Naive thymus-derived CD8-positive, alpha-beta T cell (primary cell): Measurements from ENCODE around the gene RAB18. TPM values are rescaled to one million over a fixed set of nuclear protein-coding genes. Genes with fewer than 3 reads are reported as not detected.
"Not testable (repeated sequence)": the region's sequence is repeated elsewhere in the genome, so short reads cannot be mapped to it uniquely, and the experiment has no call there.

Experiments used
- ATAC-seq, 2 donors: fragments of 150-1000 bp; cut with Tn5 transposase in 1 of 2; sonication (Bioruptor Pico), chemical (Tn5 transposase) in 1 of 2; 1 replicate in 1 of 2; 2 replicates in 1 of 2; pipeline ENCODE4 v1.10.0; 2021; ENCODE audit warnings: mild to moderate bottlenecking in 2 of 2, moderate library complexity in 2 of 2
- POLR2A ChIA-PET: fragments of 350-600 bp; sonication (Branson Sonifier 250); formaldehyde crosslinking; loops from one replicate; lab custom pipeline; 2021; ENCODE audit warnings: antibody characterized with exemption; lab: Charles Lee
- DNase-seq, 10 donors: peaks; one replicate each; pipeline versions ENCODE4 v3.0.0 to v3.0.0-alpha.2; 2020 to 2022
- H3K27ac Mint-ChIP-seq, 10 donors: one replicate each; pipeline ENCODE4 v1.8.0; 2020 to 2022; ENCODE audit warnings: mild to moderate bottlenecking in 10 of 10, mixed read lengths in 10 of 10, moderate library complexity in 4 of 10, inconsistent platforms in 1 of 10
- H3K27me3 Mint-ChIP-seq, 5 donors: one replicate each; pipeline ENCODE4 v1.8.0; 2021 to 2022; ENCODE audit warnings: mixed read lengths in 5 of 5
- H3K36me3 Mint-ChIP-seq, 3 donors: one replicate each; pipeline ENCODE4 v1.8.0; 2020 to 2022; ENCODE audit warnings: mixed read lengths in 3 of 3, mild to moderate bottlenecking in 2 of 3, inconsistent platforms in 1 of 3
- H3K4me1 Mint-ChIP-seq, 4 donors: one replicate each; pipeline ENCODE4 v1.8.0; 2021 to 2022; ENCODE audit warnings: mixed read lengths in 4 of 4
- H3K4me3 Mint-ChIP-seq, 10 donors: one replicate each; pipeline ENCODE4 v1.8.0; 2020 to 2022; ENCODE audit warnings: mild to moderate bottlenecking in 10 of 10, mixed read lengths in 10 of 10, moderate library complexity in 6 of 10, inconsistent platforms in 1 of 10
- H3K9me3 Mint-ChIP-seq, 9 donors: one replicate each; pipeline ENCODE4 v1.8.0; 2020 to 2022; ENCODE audit warnings: mixed read lengths in 9 of 9, mild to moderate bottlenecking in 3 of 9, inconsistent platforms in 1 of 9, moderate library complexity in 1 of 9
- polyA plus RNA-seq, 3 donors: library from polyadenylated mRNA; unstranded; fragments of 300-500 nt; fragmentation: Illumina TruSeq; gene quantifications; one replicate each; pipeline ENCODE4 v1.2.3, GENCODE V29; 2021
- total RNA-seq, 8 experiments: library from RNA in 2 of 8; stranded (reverse) in 2 of 8; gene quantifications; one replicate each; pipeline ENCODE4 v1.2.3 and lab custom pipeline; 2021 to 2026

The RAB18 gene
- total and polyA plus RNA-seq, 5 experiments from 2014 or later = 65.4 to 83.2 (median 79.8) TPM

DNA sequence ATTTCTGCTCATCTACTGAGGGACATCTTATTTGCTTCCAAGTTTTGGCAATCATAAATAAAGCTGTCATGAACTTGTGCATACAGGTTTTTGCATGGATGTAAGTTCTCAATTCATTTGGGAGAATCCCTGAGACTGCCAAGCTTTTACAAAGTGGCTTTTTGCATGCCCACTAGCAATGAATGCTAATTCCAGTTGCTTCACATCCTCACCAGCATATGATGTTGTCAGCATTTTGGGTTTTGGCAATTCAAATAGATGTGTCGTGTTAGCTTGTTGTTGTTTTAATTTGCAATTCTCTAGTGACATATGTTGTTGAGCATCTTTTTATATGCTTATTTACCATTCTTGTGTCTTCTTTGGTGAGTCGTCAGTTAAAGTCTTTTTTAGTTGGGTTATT is 57.2 kb downstream of the RAB18 start:
- peaks cover 0 to 21% (median 0%) of the 10 kb centered on the region in 9 donors for H3K9me3 Mint-ChIP-seq
- H3K27ac Mint-ChIP-seq = no peak overlapping the region
- POLR2A ChIA-PET = no interaction called here
- H3K27me3 Mint-ChIP-seq = peaks cover 0 to 2% (median 0%) of the 10 kb centered on the region in 5 donors
- no peak overlapping the region for H3K4me3 Mint-ChIP-seq
- H3K36me3 Mint-ChIP-seq = peaks cover 0 to 13% (median 2%) of the 10 kb centered on the region in 3 donors
- ATAC-seq (no peak), DNase-seq (no peak)
- H3K4me1 Mint-ChIP-seq = peaks cover 4 to 16% (median 11%) of the 10 kb centered on the region in 4 donors

DNA sequence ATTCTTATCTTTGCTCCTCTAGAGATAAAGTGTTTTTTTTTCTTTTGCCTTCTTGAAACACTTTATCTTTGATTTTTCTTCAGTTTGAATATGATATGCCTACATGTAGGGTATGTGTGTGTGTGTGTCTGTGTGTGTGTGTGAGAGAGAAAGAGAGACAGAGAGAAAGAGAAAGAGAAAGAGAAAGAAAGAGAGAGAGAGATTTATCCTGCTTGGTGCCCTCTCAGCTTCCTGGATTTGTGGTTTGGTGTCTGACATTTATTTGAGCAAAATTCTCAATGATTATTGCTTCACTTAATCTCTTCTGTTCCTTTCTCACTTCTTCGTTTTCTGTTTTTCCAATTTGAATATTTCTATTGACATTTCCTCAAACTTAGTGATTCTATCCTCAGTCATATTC is 60.3 kb downstream of the RAB18 start:
- DNase-seq (no peak), ATAC-seq (peak in 1 of 2 donors; percentile 22)
- H3K27ac Mint-ChIP-seq = peak overlapping the region in 8 of 10 donors; percentile 20 to 77 (median 67)
- H3K4me3 Mint-ChIP-seq = peak overlapping the region in 9 of 10 donors; percentile 3 to 70 (median 35)
- peaks cover 0 to 27% (median 5%) of the 10 kb centered on the region in 3 donors for H3K36me3 Mint-ChIP-seq
- POLR2A ChIA-PET = no interaction called here
- H3K4me1 Mint-ChIP-seq = peaks cover 9 to 33% (median 22%) of the 10 kb centered on the region in 4 donors
- peaks cover 0 to 4% (median 0%) of the 10 kb centered on the region in 5 donors for H3K27me3 Mint-ChIP-seq
- peaks cover 0 to 36% (median 2%) of the 10 kb centered on the region in 9 donors for H3K9me3 Mint-ChIP-seq

DNA sequence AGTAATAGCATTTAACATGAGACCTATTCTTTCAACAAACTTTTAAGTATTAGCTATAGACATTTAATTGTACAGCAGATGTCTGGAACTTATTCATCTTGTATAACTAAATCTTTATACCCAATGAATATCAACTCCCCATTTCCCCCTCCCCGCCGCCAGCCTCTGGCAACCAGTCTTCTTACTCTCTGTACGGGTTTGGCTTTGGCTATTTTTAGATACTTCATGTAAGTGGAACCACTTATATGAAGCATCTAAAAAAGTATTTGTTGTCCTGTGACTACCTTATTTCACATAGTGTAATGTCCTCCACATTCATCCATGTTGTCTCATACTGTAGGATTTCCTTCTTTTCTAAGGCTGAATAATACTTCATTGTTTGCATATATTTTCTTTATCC is 60.8 kb downstream of the RAB18 start:
- Mint-ChIP-seq H3K4me1 (peaks cover 9 to 36% (median 22%) of the 10 kb centered on the region in 4 donors), H3K4me3 (peak overlapping the region in 1 of 10 donors; percentile 24), H3K27me3 (peaks cover 0 to 4% (median 0%) of the 10 kb centered on the region in 5 donors), H3K9me3 (peaks cover 0 to 36% (median 2%) of the 10 kb centered on the region in 9 donors), H3K36me3 (peaks cover 0 to 32% (median 9%) of the 10 kb centered on the region in 3 donors), H3K27ac (peak overlapping the region in 3 of 10 donors; percentile 45 to 77 (median 64))
- DNase-seq (no peak), ATAC-seq (no peak)
- POLR2A ChIA-PET = no interaction called here

DNA sequence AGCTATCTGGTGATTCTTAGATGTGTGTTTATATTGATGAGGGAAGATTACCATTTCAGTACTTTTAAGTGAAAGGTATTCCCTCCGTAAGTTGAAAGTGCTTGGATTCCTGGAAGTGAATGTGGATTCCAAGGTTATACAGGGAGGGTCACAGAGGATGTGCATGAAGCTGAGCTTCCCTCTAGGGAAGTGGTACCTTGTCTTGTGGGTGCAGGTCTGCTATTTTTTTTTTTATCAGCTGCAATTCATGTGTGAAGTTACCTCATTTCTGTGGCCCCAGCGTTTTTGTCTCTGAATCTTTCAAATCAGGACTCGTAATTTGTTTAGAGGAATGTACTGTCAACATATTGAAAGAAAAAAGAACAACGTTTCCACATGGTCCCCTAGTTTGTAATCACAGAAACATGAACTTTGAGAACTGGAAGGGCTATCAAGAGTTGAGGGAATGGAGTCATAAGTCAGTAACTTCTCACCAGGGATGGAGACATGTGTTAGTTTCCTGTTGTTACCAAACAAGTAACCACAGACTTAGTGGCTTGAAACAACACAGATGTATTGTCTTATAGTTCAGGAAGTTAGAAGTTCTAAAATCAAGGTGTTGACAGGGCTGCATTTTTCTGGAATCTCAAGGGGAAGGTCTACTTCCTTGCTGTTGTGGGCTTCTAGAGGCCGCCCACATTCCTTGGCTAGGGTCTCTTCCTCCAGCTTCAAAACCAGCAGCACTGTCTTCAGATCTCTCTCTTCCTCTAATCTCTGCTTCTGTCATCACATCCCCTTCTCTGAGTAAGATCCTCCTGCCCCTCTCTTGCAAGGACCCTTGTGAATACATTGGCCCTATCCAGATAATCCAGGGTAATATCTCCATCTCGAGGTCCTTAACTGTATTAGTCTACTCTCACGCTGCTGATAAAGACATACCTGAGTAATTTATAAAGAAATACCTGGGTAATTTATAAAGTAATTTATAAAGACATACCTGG is 64.4 kb downstream of the RAB18 start:
- no peak for ATAC-seq
- H3K27ac Mint-ChIP-seq = peak overlapping the region in 5 of 10 donors; percentile 4 to 85 (median 70)
- peak overlapping the region in 3 of 10 donors; percentile 33 to 41 (median 37) for H3K4me3 Mint-ChIP-seq
- H3K36me3 Mint-ChIP-seq = peaks cover 0 to 37% (median 16%) of the 10 kb centered on the region in 3 donors
- peaks cover 9 to 36% (median 22%) of the 10 kb centered on the region in 4 donors for H3K4me1 Mint-ChIP-seq
- H3K27me3 Mint-ChIP-seq = peaks cover 0 to 4% (median 0%) of the 10 kb centered on the region in 5 donors
- peaks cover 0 to 36% (median 2%) of the 10 kb centered on the region in 9 donors for H3K9me3 Mint-ChIP-seq
- POLR2A ChIA-PET = no interaction called here
- DNase-seq = peak in 1 of 10 donors; percentile 10

DNA sequence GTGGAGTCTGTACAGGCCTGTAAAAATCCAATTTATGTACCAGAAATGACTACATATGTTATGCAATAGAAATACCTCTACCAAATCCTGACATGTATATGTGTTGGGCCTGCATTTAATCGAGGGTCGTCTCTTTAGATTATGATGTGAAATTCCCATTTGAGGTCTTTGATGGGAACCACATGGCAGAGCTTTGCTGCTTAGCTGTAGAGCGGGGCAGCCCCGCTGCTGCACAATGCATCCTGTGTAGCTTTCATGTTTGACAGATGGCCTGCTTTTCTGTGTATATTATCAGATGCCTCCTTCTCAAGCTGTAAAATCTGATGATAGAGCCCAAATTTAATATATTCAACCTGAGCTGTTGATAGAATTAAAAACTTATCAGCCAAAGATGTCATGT is 65.8 kb downstream of the RAB18 start:
- Mint-ChIP-seq H3K36me3 (peaks cover 0 to 28% (median 14%) of the 10 kb centered on the region in 3 donors), H3K4me3 (no peak overlapping the region), H3K27ac (peak overlapping the region in 1 of 10 donors; percentile 70), H3K9me3 (peaks cover 0 to 26% (median 2%) of the 10 kb centered on the region in 9 donors), H3K4me1 (peaks cover 4 to 25% (median 13%) of the 10 kb centered on the region in 4 donors), H3K27me3 (peaks cover 0 to 4% (median 0%) of the 10 kb centered on the region in 5 donors)
- DNase-seq (no peak), ATAC-seq (no peak)
- POLR2A ChIA-PET = no interaction called here

DNA sequence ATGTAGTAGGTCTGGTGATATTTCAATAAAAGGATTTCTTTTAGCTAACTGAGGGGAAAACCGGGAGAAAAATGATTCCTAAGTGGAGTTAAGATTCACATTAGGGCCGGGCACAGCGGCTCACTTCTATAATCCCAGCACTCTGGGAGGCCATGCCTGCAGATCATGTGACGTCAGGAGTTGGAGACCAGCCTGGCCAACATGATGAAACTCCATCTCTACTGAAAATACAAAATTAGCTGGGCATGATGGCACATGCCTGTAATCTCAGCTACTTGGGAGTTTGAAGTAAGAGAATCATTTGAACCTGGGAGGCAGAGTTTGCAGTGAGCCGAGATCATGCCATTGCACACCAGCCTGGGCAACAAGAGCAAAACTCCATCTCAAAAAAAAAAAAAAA is 72.9 kb downstream of the RAB18 start:
- H3K9me3 Mint-ChIP-seq, H3K27ac Mint-ChIP-seq, ATAC-seq, H3K4me1 Mint-ChIP-seq, POLR2A ChIA-PET, H3K36me3 Mint-ChIP-seq, H3K4me3 Mint-ChIP-seq, DNase-seq, H3K27me3 Mint-ChIP-seq: not testable (repeated sequence)

DNA sequence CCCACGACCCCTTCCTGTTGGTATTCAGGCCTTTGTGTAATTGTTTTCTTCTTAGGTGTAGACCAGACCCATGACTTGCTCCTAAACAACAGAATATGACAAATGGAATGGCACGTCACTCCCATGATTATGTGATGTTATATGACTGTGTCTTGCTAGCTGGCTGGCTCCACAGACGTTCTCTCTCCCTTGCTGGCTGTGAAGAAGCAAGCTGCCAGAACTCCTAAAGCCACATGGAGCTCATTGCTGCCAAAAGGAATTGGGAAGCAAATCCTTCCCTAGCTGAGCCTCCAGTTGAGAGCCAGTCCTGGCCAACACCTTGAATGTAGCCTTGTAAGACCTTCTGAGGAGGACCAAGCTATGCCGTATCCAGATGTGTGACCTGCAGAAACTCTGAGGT is 74.2 kb downstream of the RAB18 start:
- H3K36me3 Mint-ChIP-seq = peaks cover 0 to 2% (median 0%) of the 10 kb centered on the region in 3 donors
- H3K4me3 Mint-ChIP-seq = no peak overlapping the region
- POLR2A ChIA-PET = no interaction called here
- DNase-seq = no peak
- H3K4me1 Mint-ChIP-seq = no peaks in the 10 kb centered on the region
- no peak overlapping the region for H3K27ac Mint-ChIP-seq
- H3K9me3 Mint-ChIP-seq = peaks cover 0 to 2% (median 0%) of the 10 kb centered on the region in 9 donors
- no peak for ATAC-seq
- no peaks in the 10 kb centered on the region for H3K27me3 Mint-ChIP-seq

DNA sequence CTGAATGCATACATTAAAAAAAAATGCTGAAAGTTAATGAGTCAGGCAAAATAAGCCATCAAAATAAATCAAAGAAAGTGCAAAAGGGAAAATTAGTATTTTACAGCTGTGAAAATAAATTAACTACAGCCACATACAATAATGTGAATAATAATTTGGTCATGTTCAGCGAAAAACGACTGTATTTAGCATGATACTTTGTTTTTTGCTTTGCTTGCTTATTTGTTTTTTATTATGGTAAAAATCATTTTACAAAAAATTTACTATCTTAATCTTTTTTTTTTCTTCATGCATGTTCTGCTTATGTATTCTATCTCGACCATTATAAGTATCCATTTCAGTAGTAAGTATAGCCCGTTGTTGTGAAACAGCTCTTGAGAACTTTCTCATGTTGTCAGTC is 77.1 kb downstream of the RAB18 start:
- Mint-ChIP-seq H3K4me3 (no peak overlapping the region), H3K27ac (no peak overlapping the region), H3K4me1 (no peaks in the 10 kb centered on the region), H3K27me3 (peaks cover 0 to 9% (median 3%) of the 10 kb centered on the region in 5 donors), H3K36me3 (peaks cover 4 to 12% (median 7%) of the 10 kb centered on the region in 3 donors), H3K9me3 (peaks cover 0 to 3% (median 0%) of the 10 kb centered on the region in 9 donors)
- no peak for ATAC-seq
- POLR2A ChIA-PET = no interaction called here
- DNase-seq = no peak

DNA sequence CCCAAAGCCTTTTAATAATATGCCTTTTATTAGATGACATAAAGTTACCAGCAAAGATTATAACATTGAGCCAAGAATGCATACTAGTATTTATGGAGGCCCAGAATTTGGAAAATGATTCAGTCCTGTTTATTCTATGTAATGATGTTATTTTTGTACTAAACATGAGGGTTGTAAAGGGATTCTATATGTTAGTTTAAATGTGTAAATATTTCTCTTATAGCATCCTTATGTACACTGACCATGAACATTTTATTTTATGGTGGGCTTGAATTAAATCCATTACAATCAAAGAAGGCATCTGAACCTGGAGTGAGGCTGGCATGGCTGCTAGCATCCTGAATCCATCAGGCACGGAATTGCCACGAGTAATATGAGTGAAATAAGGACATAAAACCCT is 80.2 kb downstream of the RAB18 start:
- Mint-ChIP-seq H3K4me3 (no peak overlapping the region), H3K36me3 (peaks cover 4 to 27% (median 21%) of the 10 kb centered on the region in 3 donors), H3K27ac (no peak overlapping the region), H3K4me1 (no peaks in the 10 kb centered on the region), H3K27me3 (peaks cover 5 to 20% (median 9%) of the 10 kb centered on the region in 5 donors), H3K9me3 (peaks cover 0 to 19% (median 12%) of the 10 kb centered on the region in 9 donors)
- no peak for DNase-seq
- POLR2A ChIA-PET = no interaction called here
- ATAC-seq = no peak

Other genes starting within 250 kb of the RAB18 start
- not detected for gene MKX, start 241.5 kb downstream of the RAB18 start, total RNA-seq
- not detected for gene MKX, start 241.5 kb downstream of the RAB18 start, polyA plus RNA-seq